AG09319 (cell line): ENCODE measurements around the gene CCN5.

Source experiments
- DNase-seq: peaks from one replicate; pipeline ENCODE4 v3.0.0-alpha.2; 2010; ENCODE audit warnings: low read depth; ENCODE audit errors: extremely low read depth
- TF ChIP-seq, protein P1 (sequence below): IDR thresholded peaks from 2 replicates; pipeline ENCODE4 v1.5.1; 2011; ENCODE audit warnings: low read depth, mild to moderate bottlenecking, inconsistent platforms, low read length, moderate library complexity

The CCN5 gene

DNA sequence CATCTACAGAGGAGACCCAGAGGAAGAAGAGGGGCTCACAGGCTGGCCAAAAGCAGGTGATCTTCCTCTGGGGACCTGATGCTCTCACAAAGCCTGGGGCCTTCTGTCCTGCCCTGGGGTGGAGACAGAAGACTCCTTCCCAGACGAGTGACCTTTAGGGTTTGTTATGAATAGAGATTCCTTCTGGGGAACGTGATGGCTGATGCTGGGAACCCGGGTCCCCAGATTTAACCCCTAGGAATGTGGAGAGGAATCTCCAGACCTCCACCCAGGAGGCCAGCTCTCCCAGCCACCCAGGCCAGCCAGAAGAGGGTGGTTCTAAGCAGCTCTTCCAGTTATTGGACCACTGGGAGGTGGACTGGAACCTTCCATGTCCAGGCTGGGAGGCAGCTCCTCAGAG is 16.8 kb upstream of the CCN5 start:
- no peak for DNase-seq
- TF ChIP-seq, protein P1, sequence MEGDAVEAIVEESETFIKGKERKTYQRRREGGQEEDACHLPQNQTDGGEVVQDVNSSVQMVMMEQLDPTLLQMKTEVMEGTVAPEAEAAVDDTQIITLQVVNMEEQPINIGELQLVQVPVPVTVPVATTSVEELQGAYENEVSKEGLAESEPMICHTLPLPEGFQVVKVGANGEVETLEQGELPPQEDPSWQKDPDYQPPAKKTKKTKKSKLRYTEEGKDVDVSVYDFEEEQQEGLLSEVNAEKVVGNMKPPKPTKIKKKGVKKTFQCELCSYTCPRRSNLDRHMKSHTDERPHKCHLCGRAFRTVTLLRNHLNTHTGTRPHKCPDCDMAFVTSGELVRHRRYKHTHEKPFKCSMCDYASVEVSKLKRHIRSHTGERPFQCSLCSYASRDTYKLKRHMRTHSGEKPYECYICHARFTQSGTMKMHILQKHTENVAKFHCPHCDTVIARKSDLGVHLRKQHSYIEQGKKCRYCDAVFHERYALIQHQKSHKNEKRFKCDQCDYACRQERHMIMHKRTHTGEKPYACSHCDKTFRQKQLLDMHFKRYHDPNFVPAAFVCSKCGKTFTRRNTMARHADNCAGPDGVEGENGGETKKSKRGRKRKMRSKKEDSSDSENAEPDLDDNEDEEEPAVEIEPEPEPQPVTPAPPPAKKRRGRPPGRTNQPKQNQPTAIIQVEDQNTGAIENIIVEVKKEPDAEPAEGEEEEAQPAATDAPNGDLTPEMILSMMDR: no peak

GRCh38 chr20:44700306-44700705 is 14.9 kb upstream of the CCN5 start:
- TF ChIP-seq, protein P1: no peak
- DNase-seq: no peak

DNA sequence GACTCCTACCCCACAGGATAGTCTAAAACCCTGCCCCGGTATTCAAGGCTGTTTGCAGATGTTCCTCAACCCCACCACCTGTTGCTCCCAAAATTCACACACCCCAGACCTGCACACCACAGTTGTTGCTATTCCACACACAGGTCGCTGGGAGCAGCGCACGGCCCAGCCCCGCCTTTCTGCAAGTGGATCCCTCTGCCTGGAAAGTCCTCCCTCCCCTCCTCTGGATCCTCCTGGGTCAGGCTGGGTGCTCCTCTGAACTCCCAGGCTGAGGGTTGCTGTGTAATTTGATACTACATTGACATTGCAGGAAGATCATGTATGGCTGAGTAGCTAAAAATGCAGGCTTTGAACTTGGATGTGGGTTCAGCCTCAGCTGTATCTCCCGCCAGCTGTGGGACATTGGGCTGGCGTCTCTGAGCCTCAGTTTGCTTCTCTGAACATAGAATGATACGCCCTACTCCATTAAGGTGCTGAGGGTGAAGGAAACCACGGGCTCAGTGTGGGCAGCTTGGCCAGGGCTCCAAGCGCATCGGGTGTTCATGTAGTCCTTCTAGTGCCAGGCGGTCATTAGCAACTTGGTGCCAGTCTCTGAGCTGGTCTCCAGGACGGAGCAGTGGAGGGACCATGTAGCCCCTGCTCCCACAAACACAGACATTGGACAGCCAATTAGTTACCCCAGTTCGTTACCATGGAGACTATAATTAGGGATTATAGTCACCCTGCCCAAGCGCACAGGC is 13.9 kb upstream of the CCN5 start:
- no peak for DNase-seq
- TF ChIP-seq, protein P1: no peak

DNA sequence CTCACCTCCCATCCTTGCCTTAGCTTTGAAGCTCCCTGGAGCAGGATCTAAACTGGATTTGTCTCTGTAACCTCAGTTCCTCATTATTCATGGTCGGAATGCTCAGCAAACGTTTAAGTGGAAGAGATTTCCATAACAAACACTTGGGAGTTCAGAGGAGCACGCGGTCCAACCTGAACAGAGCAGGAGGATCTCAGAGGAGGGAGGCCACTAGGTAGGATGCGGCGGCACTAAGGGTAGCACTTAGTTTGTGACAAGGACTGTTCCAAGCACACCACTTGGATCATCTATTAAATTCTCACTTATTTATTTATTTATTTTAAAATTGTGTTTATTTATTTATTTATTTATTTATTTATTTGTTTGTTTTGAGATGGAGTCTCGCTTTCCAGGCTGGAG is 13.3 kb upstream of the CCN5 start:
- no peak for DNase-seq
- TF ChIP-seq, protein P1: no peak

- TF ChIP-seq, protein P1: no peak; the same call in 1 of the 2 replicates
- peak; percentile 89 for DNase-seq
Measured at GRCh38 chr20:44702776-44703175, 12.4 kb upstream of the CCN5 start.

DNA sequence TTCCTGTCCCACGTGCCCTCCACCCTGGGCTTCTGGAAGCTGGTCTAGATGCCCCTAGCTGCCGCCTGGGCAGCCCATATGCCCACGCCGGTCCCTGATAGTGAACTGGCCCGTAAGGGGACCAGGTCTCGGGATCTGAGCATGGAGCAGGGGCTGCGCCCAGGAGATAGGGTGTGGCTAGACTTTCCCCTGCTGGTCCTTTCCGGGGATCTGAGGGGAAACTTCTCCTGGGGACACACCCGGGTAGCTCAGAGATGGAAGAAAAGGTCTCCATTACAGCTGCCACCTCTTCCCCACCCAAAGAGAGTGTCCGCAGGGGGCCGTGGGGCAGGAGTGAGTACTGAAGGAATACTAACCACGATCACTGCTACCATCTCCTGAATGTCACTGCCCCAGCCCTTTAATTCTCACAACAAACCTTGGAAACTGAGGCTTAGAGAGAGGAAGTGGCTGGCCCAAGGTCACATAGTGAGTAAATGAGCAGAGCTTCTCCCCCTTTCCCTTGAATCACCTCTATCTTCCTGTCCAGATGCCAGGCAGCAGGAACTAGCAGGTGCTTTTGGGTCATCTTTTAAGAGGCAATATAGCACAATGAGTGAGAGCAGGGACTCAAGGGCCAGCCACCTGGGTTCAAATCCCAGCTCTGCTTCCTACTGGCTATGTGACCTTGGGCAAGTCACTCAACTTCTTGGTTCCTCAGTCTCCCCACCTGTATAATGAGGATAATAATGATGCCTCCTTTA is 11.8 kb upstream of the CCN5 start:
- TF ChIP-seq, protein P1: no peak
- DNase-seq: no peak

DNA sequence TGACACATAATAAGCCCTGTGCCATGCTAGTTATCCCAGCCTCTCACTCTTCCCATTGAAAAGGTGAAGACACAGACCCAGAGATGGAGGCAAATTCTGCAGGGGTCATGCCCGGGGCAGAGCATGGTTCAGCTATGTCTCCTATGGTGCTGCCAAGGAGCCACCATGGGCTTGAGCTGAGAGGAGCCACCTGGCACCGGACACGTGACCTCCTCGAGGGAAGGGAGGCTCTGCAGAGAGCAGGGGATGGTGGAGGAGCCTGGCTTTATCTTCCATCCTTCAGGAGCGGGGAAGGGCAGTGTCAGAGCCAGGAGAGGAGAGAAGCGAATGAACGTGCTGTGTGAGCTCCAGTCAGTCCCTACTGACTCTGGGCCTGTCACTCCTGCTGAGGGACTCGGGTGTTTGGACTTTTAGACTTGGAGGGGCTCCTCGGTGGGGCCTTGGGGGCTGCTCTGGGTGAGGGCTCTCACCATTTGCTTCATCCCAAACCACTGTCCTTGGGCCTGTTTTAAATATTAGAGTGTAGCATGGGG is 11.1 kb upstream of the CCN5 start:
- TF ChIP-seq, protein P1: no peak
- DNase-seq: no peak
